ENCODE measurements around the gene BACH1.

BACH1 gene

DNA sequence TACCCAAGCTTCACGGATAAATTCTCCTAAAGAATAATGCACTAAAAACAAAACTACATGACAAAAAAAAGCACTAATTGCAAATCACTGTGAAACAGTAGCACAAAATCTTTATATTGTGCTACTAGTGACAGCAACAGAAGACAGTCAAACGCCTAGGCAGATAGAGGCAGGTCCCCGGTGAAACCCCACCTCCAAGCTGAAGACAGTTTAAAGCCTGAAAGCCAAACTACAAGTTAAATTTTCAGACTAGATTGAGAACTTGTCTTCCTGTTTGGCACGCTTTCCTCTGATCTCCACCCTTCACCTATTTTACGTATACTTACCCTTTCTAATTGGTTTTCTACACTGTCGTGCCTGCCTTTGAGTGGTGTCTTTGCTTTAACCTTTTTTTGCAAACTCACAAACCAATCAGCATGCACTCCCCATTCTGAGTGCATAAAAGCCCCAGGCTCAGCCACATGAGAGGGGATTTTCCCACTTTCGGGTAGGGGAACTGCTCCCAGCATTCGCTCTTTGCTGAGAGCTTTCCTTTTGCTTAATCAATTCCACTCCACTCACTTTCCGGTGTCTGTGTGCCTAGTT is 3.6 kb upstream of the BACH1 start:
- DNase-seq: no peak

DNA sequence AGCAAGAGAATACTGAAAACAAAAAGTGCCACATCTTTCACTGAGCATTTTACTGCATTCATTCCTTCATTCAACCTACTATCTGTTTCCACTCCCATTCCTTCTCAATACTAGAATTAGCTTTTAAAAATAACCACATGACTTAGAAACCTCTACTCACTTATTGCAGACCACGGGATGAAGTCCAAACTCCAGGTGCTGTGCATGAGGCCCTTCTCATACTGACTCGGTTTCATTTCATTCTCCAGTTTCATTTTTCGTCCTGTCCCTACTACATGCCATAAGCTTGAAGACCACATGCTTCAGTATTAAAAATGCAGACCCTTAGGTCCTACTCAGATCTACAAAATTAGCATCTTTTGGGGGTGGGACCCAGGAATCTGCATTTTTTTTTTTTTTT is 2.3 kb upstream of the BACH1 start:
- DNase-seq: no peak

DNA sequence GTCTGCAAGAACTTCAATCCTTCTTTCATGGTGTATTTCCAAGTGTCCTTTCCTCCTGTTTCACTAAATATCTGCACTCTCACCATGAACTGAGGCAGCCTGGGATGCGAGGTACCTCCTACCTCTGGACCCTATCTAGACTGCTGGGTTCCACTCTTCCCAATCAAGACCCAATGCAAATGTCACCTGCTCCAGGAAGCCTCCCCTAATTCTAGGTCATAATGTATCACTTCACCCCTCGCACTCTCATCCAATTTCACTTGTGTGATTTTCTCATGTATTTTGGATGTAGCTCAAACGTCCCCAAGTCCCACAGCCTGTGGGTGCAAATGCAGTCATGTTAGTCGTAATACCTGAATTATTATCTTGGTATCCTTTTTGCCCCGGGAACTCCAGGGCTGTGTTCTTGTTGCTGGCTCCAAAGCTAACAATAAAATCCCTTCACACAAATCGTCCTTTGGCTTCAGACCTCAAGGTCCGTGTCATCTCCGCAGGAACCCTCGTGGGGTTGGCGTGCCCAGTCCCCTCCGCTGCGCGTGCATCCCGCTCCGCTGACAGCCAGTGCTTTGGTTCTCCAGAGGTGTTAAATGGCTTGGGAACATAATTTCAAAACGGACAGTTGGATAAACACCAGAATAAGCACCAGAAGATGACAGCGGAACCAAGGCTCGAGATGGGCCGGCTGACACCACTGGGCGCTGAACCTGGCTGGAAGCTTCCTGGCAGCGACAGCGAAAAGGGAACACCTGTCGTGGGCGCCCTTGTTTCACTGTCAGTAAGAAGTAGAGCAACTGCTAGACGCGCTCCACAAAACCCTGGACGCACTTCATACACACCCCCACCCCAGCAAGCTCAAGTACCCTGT is 1.0 kb upstream of the BACH1 start:
- DNase-seq: no peak

DNA sequence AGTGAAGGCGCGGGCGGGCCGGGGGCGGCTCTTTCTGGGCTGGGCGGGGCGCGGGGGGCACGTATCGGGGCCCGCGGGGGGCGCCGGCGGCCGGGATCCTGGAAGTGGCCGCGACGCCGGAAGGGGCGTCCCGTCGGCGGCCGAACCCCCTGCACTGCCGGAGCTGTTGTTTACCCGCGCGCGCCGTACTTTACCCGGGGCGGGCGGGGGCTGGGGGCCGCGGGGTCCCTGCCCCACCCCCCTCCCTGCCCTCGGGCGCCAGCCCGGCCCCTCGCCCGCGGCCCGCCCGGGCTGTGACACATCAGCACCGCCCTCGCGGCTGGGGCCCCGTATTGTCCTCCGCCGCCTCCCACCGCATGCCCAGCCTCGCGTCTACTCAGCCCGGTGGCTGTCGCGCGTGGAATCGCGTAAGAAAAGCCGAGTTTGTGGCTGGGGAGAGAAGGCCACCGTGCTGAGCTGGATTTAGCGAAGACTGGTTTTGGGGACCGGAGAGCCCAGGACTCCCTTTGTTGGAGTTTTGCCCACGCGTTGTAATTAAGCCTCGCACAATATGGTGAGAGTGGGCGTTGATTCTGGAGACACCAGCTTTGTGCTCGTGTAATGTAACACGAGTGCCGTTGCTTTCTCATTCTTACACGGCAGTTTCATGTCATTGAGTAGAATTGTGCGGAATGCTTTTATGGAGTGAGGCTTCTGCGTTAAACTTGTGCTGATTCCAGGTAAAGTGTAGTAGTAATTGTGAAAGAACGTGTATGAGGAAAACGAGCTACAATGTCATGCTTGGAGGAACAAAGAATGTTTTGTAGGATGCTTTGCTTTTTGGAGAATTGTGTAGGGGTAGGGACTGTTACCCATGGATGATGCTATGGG is 559 bp downstream of the BACH1 start:
- DNase-seq: peak; percentile 71

DNA sequence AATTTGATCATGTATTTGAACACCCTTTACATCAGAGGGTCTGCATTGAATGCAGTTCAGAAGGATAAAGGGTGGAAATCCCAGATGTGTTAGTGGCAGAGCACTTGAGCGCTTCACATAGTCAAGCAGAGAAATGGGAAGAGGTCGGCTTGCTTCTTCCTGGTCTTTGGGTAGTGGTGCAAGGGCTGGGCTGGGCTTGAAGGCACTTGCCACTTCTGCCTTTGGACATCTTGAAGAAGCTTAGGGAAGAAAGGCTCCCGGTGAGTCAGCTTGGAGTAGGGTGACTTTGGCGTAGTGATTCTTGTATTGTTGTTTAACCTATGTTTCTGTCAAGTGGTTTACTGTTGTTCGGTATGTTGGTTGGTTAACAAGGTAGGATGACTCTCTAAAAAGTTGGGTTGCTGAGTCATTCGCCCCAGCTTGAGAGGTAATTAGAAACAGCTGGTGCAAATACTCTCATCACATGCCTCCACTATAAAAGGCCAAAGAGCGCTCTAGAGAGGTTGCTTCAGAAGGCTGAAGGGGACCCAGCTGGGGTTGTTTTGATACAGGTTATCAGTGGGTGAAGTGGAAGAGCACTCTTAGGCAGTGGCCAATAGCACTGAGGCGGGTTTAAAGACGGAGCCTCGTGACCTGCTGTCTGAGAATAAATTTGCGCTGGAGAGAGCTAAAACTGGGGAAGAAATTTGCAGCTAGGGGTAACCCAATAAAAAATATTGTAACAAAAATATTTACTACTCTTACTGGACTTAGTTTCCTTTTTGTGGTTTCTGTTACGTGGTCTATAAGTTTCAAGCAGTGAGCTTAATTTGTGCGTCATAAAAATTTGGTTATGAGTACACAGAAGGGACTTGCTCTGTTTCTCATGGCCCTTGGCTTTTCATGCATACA is 1.4 kb downstream of the BACH1 start:
- DNase-seq: peak; percentile 15

DNA sequence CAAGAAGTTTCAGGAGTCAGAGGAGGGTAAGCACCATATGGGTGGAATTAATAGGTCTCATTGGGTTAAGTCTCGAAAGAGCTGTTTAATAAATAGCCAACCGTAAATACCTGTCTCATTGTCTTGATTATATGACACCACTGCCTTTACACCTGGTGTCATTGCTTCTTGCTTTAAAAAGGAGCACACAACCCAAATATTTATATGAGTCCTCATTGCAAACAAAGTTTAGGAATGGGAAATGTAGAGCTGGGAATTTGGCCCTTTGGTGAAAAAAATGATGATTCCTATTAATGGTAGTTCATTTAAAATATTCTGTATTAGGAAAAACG is 2.1 kb downstream of the BACH1 start:
- DNase-seq: no peak

DNA sequence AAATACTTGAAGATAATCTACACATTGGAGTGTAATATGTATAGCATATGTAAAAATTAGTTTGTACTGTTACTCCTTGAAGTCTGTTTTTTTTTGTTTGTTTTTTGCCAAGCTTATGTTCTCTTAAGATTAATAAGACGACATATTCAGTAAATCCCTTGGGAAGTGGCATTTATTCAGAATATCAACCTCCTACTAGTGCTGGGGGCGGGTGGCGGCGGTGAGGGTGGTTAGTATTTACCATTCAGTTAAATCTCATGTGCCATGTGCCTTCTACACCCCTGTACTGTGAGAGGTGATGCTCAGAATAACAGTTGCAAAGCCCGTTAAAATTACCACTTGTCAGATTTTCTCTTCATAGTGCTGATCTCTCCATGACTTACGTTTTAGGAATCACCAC is 3.0 kb downstream of the BACH1 start:
- no peak for DNase-seq

DNA sequence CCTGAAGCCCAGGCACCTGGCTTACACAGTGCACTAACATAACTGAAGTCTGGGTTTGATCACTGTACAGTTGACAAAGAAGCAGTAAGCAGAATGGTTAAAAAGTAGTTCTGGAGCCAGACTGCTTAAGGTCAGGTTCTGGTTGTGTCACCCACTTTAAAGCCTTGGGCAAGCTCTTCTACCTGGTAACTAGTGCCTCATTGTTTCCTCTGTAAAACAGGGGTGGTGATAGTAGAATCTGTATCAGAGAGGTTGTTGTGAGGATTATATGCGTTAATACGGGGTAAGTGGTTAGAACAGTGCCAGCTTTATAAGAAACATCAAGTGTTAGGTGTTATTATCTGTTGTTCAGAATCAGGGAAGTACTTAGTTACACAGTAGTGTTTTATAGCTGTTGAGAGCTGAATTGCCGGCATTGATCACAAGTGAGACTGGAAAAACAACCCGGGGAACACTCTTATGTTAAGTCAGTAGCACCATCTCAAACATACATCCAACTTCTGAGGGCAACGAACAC is 3.7 kb downstream of the BACH1 start:
- no peak for DNase-seq

DNA sequence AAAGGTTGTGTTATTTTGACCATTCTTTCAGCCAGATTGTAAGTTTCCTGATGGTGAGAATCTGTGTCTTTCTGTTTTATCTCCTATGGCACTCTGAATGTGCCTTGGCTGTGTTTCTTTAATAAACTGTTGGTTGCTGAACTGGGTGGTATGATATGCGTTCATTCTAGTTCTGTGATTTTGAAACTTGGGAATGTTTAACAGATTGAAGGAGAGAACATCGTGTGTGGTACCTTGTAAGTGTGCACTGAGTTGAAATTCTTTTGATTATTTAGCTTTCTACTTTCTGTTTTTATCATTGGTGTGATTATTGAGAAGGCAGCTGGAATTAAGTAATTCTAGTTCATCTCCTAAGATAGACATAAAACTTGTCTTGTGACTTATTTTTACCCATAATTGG is 4.6 kb downstream of the BACH1 start:
- DNase-seq: no peak

DNA sequence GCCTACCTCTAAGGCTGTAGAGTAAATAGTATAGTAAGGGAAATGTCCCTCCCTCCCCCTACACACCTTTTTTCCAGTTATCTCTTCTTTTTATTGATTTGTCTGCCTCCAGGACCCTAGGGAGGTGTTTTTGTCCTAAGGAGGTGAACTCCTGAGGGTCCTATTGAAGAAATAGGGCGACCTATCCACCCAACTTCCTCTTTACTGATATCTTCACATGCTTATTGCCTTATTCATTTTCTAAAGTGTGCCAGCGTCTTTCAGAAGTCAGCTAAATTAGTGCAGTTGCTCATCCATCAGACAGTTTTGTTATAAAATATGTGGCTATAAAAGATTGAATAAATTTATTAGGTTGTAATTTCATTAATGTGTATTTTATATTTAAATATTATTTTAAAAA is 5.9 kb downstream of the BACH1 start:
- no peak for DNase-seq

DNA sequence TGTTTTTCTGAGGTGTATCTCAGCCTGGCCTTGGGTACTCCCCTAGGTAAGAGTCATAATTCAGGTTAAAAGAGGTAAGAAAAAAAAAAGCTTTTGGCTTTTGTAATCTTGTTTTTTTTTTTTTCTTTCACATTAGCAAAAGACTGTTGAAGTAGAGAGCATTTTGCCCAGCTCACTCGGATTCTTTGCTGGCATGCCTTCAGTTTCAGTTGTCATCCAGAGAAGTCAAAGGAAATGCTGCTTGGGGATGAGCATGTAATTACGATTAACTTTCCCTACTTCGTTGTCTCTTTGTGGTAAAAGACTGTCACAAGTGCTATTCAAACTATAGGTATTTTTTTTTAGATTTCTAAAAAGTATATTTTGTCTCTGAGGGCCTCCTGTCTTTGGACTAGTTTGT is 6.3 kb downstream of the BACH1 start:
- no peak for DNase-seq

DNA sequence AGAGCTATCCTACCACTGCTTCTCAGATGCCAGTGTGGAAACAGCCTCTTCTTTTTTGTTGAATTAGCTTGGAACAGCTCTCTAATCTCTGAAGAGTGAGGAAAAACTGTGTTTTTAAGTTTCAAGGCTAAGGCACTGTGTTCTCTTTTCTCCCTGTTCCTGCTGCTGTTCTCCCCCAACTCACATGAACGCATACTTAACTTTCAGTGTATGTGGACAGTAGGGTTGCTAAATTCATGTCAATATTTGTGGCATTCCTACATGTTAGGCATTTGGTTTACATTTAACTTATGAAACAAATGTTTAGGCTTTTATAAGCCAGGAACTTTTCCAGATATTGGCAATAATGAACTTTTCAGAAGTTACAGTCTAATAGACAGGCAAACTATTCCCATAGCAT is 6.8 kb downstream of the BACH1 start:
- DNase-seq: no peak

DNA sequence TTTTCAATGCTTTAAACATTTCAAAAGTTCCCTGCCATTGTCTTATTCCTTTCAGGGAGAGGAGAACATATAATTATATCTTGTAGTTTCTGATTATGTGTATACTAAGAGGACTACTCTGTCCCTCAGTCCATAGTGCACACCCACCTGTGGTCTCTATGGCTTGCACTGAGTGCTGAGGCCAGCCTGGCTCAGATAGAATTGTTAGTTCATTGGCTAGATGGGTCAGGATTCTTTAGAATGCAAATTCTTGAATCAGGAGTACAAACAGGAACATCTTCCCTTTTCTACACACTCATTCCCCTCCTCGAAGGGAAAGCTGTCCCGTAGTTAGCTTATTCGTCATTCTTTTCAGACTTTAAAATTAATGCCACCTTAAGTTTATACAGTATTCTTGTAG is 8.2 kb downstream of the BACH1 start:
- no peak for DNase-seq

DNA sequence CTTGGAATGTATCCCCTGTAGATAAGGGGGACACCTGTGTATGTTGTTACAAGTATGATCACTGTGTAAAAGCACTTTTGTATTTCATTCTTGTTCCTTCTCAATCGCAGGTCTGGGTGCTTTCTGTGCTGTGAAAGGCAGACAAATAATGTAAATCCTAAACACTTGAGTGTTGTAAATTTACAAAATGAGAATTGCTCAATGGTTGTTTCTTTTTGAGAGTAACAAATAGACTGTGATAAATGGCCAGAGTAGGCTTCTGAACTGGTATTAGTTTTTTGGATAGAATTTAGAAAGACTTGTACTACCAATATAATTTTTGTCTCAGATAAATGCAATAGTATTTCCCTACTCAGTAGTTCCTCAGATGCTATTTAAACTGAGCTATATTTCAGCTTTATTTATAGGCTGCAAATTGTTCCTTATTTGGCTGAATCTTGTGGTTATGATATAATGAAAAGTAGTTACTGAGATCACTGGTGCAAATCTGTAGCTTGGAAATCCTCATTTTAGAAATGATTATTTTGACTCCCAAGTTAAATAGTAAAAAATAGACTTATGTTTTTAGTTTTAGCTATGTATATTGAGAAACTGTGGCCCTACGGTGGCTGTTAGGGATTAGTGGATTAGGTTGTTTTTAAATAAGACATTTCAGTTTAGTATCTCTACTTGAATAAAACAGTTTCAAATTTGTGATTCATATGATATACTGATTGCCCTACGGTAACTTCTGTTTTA is 9.2 kb downstream of the BACH1 start:
- DNase-seq: no peak

DNA sequence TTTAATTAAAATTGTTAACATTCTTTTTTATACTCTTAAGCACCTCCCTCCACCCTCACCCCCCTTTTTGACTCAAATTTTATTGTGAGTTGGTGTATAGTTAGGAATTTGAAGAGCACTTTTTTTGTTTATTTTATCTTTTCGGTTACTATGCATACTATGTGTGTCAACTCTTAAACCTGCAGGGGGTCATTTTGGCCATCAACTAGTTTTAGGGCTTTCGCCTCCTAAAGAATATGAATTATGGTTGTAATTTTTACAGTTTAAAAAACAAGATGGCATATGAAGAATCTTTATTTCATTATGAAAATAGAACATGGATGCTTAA is 9.7 kb downstream of the BACH1 start:
- no peak for DNase-seq

DNA sequence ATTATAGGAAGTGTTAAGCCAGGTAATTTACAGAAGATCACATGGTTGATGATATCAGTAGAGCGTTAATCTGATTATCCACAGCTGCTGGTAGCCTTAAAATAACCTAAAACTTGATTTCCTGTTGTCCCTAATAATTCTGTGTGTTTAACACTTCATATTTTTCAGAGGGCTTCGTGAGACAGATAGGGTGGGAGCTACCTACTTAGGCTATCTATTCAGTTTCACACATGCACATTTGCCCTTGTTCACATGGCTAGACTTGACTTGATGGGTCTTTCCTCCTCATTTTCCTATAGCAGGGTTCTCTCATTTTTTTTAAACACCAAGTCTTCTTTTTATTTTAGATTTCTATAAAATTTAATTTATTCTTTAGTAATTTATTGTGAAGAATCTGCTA is 11.0 kb downstream of the BACH1 start:
- no peak for DNase-seq

DNA sequence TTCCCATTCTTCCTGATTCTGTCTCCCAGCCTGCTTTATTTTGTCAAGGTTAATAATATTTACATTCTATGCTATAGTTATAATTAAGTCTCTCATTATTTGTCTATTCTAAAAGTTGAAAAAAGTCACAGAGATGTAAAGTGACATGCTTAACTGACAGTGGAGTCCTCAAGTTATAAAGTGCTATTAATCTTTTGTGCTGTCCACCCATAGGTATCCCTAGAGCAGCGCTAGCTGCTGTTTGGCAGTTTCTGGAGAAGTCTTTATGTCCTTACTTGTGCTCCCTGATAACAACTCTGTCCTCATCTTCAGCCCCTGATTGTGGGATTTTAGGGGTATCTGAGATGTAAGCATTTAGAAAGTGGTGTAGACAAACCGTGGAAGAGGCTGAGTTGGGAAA is 13.1 kb downstream of the BACH1 start:
- DNase-seq: no peak

DNA sequence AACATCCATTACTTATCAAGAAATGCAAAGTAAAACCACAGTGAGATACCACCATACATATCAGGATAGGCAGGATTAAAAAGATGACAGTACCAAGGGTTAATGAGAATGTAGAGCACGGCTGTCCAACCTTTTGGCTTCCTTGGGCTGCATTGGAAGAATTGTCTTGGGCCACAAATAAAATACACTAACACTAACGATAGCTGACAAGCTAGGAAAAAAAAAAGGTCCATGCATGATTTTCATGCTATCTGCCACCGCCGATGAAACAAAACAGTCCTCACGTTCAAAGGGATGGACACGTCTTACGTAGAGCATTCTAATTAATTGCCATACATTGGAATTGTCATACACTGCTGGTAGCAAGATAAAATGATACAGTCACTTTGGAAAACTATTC is 14.3 kb downstream of the BACH1 start:
- DNase-seq: no peak

DNA sequence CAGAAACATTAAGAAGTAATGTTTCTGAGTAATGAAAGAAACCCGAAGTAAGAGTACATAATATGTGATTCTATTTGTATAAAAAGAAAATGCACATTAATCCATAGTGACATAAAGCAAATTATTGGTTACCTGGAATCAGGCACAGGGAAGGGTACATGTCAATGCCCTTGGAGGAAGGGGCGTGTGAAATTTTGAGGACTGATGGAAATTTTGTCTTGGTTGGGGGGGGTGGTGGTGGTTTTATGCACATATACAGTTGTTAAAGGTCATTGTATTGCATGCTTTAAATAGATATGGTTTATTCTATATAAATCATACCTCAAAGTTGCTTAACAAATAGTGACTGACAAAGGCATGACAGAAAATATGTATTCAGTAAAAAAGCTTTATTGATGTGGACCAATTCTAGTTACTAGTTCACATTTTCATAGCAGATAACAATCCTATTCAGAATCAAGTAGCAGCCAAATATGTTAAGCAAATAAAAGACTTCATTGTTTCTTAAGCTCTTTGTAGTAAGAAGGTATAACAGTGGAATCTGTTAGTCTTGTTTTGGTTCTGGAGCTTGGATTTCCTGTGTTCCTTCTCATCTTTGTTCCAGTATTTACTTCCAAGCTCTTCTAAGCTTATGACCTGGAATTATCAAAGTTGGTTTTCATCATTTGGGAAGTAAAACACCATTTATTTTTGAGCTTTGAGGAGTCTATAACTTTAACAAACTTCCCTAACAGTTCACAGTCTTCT is 15.1 kb downstream of the BACH1 start:
- DNase-seq: no peak

DNA sequence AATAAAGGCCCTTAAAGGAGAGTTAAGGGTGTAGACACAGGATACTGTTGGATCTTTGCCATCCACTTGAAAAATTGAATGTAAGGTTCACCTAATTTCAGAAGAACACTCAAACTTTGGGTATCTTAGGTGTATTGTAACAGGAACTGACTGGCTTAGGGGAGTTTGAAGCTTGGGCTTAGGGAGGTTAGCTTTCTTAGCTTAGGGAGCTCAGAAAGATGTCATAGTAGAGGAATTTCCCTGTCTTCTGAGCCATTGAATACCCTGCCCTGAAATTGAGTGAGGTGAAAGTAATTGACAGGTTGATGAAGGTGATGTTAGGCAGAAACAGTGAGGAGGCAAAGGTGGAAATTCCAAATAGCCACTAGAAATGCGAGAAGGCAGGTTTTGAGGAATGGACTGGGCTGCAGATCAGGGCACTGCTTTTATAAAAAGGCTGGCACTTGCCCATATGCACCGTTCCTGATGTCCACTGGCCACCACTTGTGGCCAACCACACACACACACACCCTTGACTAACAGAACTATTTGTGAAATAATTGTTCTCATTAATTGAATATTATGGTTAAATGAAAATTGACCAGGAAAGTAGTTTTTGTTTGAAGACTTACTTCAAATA is 16.5 kb downstream of the BACH1 start:
- no peak for DNase-seq
